DND-41 (cell line): Measurements from ENCODE around the gene HPCA.

Source experiments
- EZH2 ChIP-seq: IDR thresholded peaks from 3 replicates; pipeline ENCODE4 v1.6.1; 2012; ENCODE audit warnings: borderline replicate concordance, low read depth, mild to moderate bottlenecking, moderate library complexity, low read length, inconsistent platforms; ENCODE audit not compliant: severe bottlenecking
- TF ChIP-seq, protein P1 (sequence below): IDR thresholded peaks from 2 replicates; pipeline ENCODE4 v1.5.1; 2012; ENCODE audit warnings: borderline replicate concordance, low read length, moderate library complexity, mild to moderate bottlenecking; ENCODE audit not compliant: poor library complexity, severe bottlenecking; ENCODE audit errors: extremely low read depth

DNA sequence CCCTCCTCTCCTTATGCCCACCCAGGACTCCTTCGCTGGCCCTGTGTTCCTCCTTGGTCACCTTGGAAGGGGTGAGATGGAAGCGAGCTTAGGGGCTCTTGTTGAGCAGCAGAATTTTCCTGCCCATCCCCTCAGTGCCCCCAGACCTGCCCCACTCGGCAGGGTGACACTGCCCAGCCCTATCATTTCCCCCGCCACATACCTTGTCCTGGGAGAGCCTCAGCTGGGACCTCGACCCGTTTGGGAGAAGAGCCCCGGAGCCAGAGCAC is 14.2 kb upstream of the HPCA start:
- TF ChIP-seq, protein P1, sequence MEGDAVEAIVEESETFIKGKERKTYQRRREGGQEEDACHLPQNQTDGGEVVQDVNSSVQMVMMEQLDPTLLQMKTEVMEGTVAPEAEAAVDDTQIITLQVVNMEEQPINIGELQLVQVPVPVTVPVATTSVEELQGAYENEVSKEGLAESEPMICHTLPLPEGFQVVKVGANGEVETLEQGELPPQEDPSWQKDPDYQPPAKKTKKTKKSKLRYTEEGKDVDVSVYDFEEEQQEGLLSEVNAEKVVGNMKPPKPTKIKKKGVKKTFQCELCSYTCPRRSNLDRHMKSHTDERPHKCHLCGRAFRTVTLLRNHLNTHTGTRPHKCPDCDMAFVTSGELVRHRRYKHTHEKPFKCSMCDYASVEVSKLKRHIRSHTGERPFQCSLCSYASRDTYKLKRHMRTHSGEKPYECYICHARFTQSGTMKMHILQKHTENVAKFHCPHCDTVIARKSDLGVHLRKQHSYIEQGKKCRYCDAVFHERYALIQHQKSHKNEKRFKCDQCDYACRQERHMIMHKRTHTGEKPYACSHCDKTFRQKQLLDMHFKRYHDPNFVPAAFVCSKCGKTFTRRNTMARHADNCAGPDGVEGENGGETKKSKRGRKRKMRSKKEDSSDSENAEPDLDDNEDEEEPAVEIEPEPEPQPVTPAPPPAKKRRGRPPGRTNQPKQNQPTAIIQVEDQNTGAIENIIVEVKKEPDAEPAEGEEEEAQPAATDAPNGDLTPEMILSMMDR: no peak
- TF ChIP-seq EZH2: no peak
